Measurements from ENCODE around the gene ATMIN.

The ATMIN gene

DNA sequence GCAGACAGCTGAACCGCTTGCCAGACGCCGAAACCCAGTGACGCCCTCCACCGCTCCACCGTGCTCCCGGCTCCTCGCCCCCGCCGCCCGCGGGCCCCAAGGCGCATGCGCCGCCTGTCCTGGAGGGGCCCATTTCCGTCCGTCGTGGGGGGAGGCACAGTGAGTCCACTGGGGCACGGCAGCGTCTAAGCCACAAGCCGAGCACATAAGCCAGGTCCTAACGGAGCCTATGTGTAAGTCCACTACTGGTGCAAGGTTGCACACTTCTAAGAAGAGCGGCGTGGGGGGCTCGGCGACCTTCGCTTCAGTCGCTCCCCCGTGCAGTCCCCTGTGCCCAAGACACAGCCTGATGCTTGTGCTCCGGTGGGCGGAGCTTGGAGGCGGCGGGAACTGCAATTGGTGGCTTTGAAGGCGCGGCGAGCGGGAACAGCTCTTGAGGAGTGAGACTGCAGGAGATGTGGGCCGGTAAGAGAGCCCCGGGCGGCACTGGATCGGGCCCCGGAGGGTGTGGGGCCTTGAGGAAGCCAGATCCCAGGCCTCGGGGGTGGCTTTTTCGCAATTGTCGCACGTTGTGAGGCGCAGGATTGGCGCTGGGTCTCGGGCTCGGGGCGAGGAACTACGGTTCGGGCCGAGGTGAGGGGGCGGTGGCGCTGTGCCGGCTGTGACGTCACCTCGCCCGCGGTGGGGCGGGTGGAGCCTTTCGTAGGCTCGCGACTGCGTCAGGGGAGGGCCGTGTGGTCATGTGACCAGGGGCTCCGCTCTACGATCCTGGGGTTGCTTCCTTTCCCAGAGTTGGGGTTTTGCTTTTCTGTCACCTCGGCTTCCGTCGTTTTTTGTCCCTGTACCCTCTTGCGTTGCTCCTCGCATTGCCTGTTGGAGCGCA lies 28.6 kb upstream of the ATMIN start, which contains the start of the genes CENPN and CMC2:
CENPN (plus strand) TSS at position 402 of the 883 bp plus-strand sequence. CDS start 4,726 bp downstream, outside the sequence.
CMC2 (minus strand) TSS at position 73 of the 883 bp plus-strand sequence. CDS start 9,491 bp downstream, outside the sequence.
- peak; percentile 82 for DNase-seq

- no peak for DNase-seq
These were observed 27.2 kb upstream of the ATMIN start for GRCh38 chr16:81008505-81008789.

DNA sequence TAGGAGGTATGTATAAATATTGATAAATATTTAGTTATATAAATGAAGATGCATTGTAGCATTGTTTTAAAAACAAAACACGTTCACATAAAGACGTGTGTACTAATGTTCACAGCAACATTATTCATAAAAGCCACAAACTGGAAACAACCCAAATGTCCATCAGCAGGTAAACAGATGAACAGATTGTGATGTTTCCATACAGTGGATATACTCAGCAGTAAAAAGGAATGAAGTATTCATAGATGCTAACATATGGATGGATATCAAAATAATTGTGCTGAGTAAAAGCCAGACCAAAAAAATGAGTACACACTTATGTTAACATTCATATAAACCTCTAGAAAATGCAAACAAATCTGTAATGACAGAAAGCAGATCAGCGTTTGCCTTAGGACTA lies 22.7 kb upstream of the ATMIN start:
- no peak for DNase-seq

GRCh38 chr16:81014672-81015071 lies 21.0 kb upstream of the ATMIN start:
- DNase-seq, result no peak

- DNase-seq, result no peak
These were observed 17.1 kb upstream of the ATMIN start for GRCh38 chr16:81018496-81018895.

DNA sequence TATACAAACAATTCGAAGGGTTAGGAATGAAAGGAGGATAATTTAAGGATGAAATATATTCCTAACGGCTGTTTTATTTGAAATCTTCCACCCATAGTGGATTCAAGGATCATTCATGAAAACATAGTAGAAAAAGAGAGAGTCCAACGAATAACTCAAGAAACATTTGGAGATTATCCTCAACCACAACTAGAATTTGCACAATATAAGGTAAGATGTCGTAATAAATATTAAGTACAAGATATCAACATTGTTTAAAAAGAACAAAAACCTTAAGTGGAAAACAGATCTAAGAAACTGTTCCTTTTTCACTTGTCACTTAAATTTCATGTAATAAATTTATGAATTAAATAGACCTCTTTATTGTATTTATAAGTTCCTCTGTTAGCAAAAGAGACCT lies 9.2 kb upstream of the ATMIN start:
- no peak for DNase-seq

GRCh38 chr16:81029930-81030604 lies 5.6 kb upstream of the ATMIN start:
- DNase-seq, result no peak

GRCh38 chr16:81035975-81036750 lies 521 bp downstream of the ATMIN start:
- no peak for DNase-seq

- DNase-seq, result no peak
These were observed 1.2 kb downstream of the ATMIN start for GRCh38 chr16:81036751-81037350.

GRCh38 chr16:81040131-81040530 lies 4.5 kb downstream of the ATMIN start:
- DNase-seq, result no peak

GRCh38 chr16:81040842-81041241 lies 5.2 kb downstream of the ATMIN start:
- no peak for DNase-seq

- no peak for DNase-seq
These were observed 6.1 kb downstream of the ATMIN start for GRCh38 chr16:81041696-81042095.

GRCh38 chr16:81042821-81043220 lies 7.2 kb downstream of the ATMIN start:
- no peak for DNase-seq

- DNase-seq, result no peak
These were observed 18.1 kb downstream of the ATMIN start for GRCh38 chr16:81053761-81054160.

GRCh38 chr16:81060576-81061306 lies 25.1 kb downstream of the ATMIN start:
- no peak for DNase-seq

DNA sequence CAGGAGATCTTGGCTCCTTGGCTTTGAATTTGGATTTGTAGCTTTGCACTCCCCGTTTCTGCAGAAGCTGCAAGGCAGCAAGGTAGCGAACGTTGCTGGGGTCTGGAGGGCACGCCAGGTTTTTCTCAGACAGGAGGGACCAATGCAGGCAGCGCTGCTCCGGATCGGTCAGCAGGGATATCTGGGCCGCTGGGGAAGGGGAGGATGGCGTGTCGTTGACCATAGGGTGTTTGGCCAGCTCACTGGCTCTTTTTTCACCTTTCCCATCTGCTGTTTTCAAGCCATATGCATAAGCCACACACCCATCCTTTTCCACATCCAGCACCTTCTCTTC lies 25.6 kb downstream of the ATMIN start:
- no peak for DNase-seq

GRCh38 chr16:81061871-81062608 lies 26.4 kb downstream of the ATMIN start:
- no peak for DNase-seq

GRCh38 chr16:81066681-81067080 lies 31.0 kb downstream of the ATMIN start:
- DNase-seq, result no peak

- no peak for DNase-seq
These were observed 31.5 kb downstream of the ATMIN start for GRCh38 chr16:81067166-81067565.

DNA sequence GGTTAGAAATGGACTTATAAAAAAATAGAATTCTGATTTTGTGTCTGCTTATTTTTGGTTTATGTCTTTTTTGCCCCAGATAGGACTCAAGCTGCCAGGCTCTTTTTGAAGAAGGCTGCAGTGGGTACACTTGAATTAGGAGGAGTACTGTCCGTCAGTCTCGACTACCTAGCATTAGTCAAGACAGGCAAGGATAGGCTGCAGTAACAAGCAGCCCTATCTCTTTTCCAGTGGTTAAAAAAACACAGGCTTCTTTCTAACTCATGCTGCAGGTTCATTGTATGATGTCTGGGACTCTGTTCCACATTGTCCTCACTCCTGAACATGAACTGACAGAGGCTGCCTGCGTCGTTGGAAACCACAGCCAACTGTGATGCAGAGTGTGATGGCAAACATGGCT lies 33.4 kb downstream of the ATMIN start:
- DNase-seq, result no peak

GRCh38 chr16:81070979-81071378 lies 35.3 kb downstream of the ATMIN start:
- DNase-seq, result no peak

DNA sequence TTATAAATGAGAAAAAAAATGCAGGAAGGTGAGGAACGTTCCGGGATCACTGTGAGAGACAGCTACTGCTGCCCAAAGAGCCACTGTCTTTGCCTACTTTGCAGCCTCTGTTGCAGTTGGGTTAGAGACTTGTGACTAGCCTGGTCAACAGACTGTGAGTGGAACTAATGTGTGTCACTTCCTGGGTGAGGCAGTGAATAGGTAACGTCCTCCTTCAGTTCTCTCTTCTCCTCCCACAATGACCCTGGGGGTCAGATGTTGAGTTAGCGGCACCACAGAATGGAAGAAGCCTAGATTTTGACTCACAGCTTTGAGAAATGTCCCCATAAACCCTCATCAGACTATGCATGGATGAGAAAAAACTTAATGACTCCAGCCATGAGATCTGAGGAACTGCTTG lies 36.2 kb downstream of the ATMIN start:
- no peak for DNase-seq

Data from NCI-H1694 treated with DMSO at 0.1 percent for 48 hours (cell line).